Activated naive CD4-positive, alpha-beta T cell treated with anti-CD3 and anti-CD28 coated beads, Interleukin-2, amount 10 ng/mL, durations not matched to agents 7 days and 5 days (primary cell): ENCODE results near the gene PTPRE.
A peak's percentile ranks its signal among the peaks of the same experiment; 100 is the strongest.
"Not testable (repeated sequence)": the region's sequence is repeated elsewhere in the genome, so short reads cannot be mapped to it uniquely, and the experiment has no call there.

Experiments used
- CTCF ChIA-PET: fragments of 350-600 bp; sonication (Branson Sonifier 250); formaldehyde crosslinking; loops from one replicate; lab custom pipeline; 2021; ENCODE audit warnings: antibody characterized with exemption; lab: Charles Lee
- DNase-seq: peaks from one replicate; pipeline ENCODE4 v3.0.0-alpha.2; 2020
- H3K27ac Mint-ChIP-seq: one replicate; pipeline ENCODE4 v1.8.0; 2021; ENCODE audit warnings: mild to moderate bottlenecking, moderate library complexity, mixed read lengths
- H3K27me3 Mint-ChIP-seq: one replicate; pipeline ENCODE4 v1.8.0; 2021; ENCODE audit warnings: mild to moderate bottlenecking, mixed read lengths
- H3K36me3 Mint-ChIP-seq: one replicate; pipeline ENCODE4 v1.8.0; 2021; ENCODE audit warnings: mixed read lengths
- H3K4me1 Mint-ChIP-seq: one replicate; pipeline ENCODE4 v1.8.0; 2021; ENCODE audit warnings: mixed read lengths
- H3K4me3 Mint-ChIP-seq: one replicate; pipeline ENCODE4 v1.8.0; 2021; ENCODE audit warnings: mild to moderate bottlenecking, moderate library complexity, mixed read lengths
- H3K9me3 Mint-ChIP-seq: one replicate; pipeline ENCODE4 v1.8.0; 2021; ENCODE audit warnings: mixed read lengths

Gene PTPRE

DNA sequence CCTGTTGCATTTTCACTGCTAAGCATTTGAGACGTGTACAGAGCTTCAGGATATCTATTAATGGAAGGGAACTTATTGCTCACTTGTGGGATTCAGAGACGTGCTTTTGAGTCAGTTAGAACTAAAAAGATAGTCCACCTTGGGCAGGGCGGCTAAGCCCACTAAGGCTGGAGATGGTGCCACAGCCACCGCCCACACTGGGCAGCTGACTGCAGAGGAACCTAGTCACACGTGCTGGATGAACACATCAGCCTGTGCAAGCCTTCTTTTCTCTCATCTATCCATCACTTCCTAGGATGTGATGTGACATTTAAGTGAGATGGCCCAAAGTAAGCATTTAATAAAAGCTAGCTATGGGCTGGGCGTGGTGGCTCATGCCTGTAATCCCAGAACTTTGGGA, 78.0 kb downstream of the PTPRE start:
- DNase-seq, result no peak
- H3K4me1 Mint-ChIP-seq, result peaks cover 11% of the 10 kb centered on the region
- no peaks in the 10 kb centered on the region for H3K36me3 Mint-ChIP-seq
- CTCF ChIA-PET, result interaction anchor here (1.7 kb wide), 1 partner anchor 27 kb away, joined by 8 read pairs; no protein-coding TSS in a partner anchor
- no peak overlapping the region for H3K27ac Mint-ChIP-seq
- no peak overlapping the region for H3K4me3 Mint-ChIP-seq
- peaks cover 5% of the 10 kb centered on the region for H3K9me3 Mint-ChIP-seq
- H3K27me3 Mint-ChIP-seq, result peaks cover 4% of the 10 kb centered on the region

DNA sequence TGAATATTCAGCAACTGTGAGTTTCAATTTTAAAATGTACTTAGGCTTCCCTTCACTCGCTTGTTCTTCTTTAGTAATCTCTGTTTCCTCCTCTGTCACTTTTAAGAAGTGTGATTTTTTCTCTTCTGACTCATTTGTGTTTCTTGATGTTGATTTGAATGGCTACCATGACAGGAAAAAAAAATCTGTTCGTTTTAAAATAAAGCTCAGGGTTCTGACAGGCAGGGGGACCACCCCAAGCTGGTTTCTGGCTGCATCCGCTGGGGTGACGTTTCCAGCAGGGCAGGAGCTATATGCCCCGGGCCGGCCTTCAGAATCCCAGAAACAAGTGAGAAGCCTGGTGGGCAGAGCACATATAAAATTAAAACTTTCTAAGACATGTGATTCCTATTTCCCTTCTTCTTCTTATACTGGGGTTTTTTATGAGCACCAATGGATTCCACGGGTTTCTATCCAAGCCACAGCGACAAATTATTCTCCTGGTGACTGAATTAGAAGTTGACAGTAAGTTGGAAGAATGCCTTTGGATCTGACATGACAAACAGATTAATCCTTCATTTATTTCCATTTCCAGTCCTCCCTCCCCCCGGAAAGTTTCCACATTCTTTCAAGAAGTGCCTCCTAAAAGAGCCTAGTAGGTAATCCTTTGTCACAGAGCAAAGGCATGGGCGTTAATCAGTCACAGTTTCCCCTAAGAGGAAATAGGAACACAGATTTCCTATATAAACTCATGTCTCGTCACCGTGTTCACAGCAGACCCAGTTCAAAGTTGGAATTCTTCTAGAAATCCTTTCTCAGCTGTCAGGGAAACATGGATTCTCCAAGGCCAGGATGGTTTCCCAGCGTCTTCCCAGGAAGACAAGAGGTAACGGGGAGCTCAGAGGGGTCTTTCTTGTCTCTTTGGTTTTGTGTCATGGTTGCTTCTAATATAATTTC, 79.9 kb downstream of the PTPRE start:
- Mint-ChIP-seq H3K4me1 (peaks cover 26% of the 10 kb centered on the region), H3K27me3 (peaks cover 4% of the 10 kb centered on the region), H3K27ac (no peak overlapping the region), H3K36me3 (no peaks in the 10 kb centered on the region), H3K9me3 (peaks cover 1% of the 10 kb centered on the region), H3K4me3 (no peak overlapping the region)
- CTCF ChIA-PET, result no interaction called here
- no peak for DNase-seq

DNA sequence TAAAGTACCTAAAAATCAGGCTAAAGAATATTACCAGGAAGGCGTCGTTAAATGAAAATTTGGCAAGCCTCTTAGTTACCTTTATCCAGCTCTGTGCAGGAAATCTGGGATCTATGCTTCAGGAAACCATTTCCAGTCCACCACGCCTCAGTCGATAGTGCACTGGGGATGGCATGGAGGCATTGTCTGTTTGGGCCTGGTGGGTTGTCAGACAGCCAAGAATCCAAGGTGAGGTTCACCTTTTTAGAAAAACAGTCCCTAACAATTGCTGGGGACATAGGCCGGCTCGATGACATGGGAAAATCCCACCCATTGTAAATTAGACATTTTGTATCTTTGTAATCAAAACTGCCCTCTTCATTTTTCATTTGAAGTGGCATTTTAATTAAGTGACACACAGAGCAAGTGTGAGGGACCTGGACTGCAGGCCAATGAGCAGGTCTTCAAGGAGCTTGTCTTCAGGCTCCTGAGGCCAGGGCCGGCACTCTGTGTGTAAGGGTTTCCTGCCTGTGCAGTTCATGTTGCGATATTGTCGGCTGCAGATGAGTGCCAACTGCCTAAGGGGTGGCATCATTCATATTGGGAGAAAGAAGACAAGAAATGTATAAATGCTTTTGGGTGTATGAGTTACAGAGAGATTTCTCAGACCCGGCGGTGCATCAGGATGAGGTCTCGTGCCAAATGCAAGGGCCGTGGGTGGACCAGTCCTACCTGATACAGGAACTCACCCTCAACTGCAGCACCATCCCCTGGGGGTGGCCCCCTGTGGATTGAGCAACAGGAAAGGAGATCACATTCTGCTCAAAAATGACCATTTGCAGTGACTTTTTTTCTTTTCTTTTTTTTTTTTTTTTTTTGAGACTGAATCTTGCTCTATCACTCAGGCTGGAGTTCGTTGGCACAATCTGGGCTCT, 80.8 kb downstream of the PTPRE start:
- peaks cover 27% of the 10 kb centered on the region for H3K4me1 Mint-ChIP-seq
- peaks cover 4% of the 10 kb centered on the region for H3K27me3 Mint-ChIP-seq
- H3K4me3 Mint-ChIP-seq, result no peak overlapping the region
- H3K36me3 Mint-ChIP-seq, result no peaks in the 10 kb centered on the region
- no peak for DNase-seq
- H3K27ac Mint-ChIP-seq, result no peak overlapping the region
- CTCF ChIA-PET, result no interaction called here
- H3K9me3 Mint-ChIP-seq, result peaks cover 1% of the 10 kb centered on the region

DNA sequence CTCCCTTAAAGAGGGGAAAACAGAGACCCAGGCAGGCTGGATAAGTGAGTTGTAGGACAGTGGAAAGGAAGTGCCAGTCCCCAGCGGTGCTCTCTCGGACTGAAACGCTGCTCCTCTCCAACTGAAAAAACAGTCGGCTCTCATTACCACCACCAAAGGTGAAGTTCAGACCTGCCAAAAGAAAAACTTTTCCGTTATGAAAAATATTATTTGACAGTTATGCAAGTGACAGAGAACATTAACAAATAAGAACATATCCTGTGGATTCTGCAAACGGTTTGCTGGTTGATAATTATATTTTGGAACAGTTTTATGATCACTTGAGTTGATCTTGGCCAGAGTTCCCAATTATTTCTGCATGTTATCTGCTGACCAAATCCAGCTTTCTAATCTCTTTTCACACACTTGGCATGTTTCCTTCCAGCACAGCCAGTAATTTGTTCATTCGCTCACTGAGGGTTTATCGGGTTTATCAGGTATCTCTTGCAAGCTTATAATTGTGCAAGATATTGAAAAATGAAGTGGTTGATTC, 82.6 kb downstream of the PTPRE start:
- peaks cover 19% of the 10 kb centered on the region for H3K4me1 Mint-ChIP-seq
- H3K4me3 Mint-ChIP-seq, result no peak overlapping the region
- no peaks in the 10 kb centered on the region for H3K36me3 Mint-ChIP-seq
- no peak for DNase-seq
- H3K27ac Mint-ChIP-seq, result no peak overlapping the region
- peaks cover 1% of the 10 kb centered on the region for H3K9me3 Mint-ChIP-seq
- CTCF ChIA-PET, result no interaction called here
- no peaks in the 10 kb centered on the region for H3K27me3 Mint-ChIP-seq

DNA sequence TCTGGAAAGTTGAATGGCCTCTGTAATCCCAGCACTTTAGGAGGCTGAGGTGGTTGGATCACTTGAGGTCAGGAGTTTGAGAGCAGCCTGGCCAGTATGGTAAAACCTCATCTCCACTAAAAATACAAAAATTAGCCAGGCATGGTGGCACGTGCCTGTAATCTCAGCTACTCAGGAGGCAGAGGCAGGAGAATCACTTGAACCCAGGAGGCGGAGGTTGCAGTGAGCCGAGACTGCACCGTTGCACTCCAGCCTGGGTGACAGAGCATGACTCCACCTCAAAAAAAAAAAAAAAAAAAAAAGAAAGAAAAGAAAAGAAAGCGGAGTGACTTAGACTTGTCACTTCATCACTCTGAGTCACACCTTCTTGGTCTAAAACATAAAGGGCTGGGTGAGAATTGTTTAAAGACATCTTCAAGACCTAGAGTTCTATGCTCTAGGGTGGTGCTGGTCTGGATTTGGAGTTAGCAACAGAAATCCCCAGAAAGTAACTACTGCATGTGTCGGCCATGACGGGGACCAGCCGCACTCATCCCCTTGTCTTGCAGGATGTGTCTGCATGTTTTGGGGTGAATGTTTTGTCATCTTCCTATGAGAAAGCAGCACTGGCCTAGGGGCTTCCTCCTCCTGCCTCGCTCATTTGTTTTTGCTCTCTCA, 83.4 kb downstream of the PTPRE start:
- Mint-ChIP-seq H3K27ac (peak overlapping the region; percentile 35), H3K4me1 (peaks cover 19% of the 10 kb centered on the region)
- H3K27me3 Mint-ChIP-seq, H3K36me3 Mint-ChIP-seq, H3K4me3 Mint-ChIP-seq, DNase-seq, CTCF ChIA-PET, H3K9me3 Mint-ChIP-seq: not testable (repeated sequence)

DNA sequence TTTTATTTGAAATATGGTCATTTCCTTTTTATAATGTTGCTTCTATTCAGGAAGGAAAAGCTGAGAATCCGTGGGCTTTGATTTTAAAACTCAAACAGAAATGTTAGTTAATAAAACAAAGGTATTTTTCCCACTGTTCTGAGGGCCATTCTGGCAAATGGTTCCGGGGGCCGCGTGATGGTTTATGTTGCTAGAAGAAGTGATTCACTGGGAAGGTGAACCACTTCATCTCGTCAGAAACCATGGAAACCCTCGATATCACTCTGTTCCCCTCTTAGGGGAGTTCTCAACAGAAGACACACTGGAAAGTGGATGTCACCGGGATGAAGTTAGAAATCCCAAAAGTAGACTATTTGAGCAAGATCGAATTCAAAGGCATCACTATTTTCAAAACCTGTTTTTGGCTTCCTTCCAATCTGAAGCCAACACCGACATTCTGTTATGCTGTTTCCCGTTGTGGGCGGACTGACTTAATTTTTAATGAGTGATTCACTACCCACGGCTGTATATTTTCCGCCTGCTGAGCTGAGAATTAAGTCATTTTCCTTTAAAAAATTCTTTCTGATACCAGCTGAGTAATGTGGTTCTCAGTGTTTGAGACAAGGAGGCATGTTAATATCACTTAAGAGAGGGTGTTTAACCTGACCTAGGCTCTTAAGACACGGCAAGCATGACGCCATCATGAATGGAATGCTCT, 84.1 kb downstream of the PTPRE start:
- no peak overlapping the region for H3K27ac Mint-ChIP-seq
- H3K4me1 Mint-ChIP-seq, result peaks cover 19% of the 10 kb centered on the region
- CTCF ChIA-PET, result interaction anchor here (1.0 kb wide), 1 partner anchor 20 kb away, joined by 7 read pairs; no protein-coding TSS in a partner anchor
- no peak overlapping the region for H3K4me3 Mint-ChIP-seq
- no peaks in the 10 kb centered on the region for H3K36me3 Mint-ChIP-seq
- H3K9me3 Mint-ChIP-seq, result no peaks in the 10 kb centered on the region
- H3K27me3 Mint-ChIP-seq, result peaks cover 2% of the 10 kb centered on the region
- peak; percentile 34 for DNase-seq

DNA sequence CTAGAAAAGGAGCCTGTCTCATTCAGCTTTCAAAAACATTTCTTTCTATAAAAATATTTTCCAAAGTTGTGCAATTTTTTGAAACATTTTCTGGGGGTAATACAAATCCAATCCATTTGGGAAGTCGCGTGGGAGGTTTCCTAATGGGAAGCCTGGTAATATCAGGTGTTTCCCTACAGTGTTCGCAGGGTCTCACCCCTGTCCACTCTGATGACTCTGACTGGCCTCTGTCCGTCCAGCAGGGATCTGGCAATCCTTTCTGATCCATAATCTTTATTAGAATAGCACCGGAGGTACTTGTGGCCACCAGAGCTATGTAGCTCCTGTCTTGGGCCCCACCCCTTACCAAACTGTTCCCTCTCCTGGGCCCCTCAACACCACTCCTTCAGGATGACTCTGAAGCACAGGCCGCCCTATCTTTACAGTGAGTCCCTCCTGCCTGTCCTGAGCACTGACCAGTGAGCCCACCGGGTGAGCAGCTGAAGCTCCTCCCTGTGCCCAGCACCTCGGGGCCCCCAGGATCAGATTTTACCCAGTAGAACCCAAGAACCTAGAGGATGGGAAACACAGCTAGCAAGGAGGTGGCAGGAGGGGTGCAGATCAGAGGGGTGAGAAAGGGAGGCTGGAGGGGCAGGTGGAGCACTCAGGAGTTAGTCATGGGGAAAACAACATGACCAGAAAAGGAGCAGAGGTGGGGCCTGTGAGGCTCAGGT, 84.8 kb downstream of the PTPRE start:
- Mint-ChIP-seq H3K9me3 (no peaks in the 10 kb centered on the region), H3K27ac (no peak overlapping the region), H3K4me3 (no peak overlapping the region), H3K4me1 (peaks cover 19% of the 10 kb centered on the region), H3K36me3 (no peaks in the 10 kb centered on the region), H3K27me3 (peaks cover 9% of the 10 kb centered on the region)
- CTCF ChIA-PET, result interaction anchor here (0.8 to 1.0 kb wide), 2 partner anchors 16 to 19 kb away, joined by 3 to 7 read pairs; no protein-coding TSS in a partner anchor
- no peak for DNase-seq

DNA sequence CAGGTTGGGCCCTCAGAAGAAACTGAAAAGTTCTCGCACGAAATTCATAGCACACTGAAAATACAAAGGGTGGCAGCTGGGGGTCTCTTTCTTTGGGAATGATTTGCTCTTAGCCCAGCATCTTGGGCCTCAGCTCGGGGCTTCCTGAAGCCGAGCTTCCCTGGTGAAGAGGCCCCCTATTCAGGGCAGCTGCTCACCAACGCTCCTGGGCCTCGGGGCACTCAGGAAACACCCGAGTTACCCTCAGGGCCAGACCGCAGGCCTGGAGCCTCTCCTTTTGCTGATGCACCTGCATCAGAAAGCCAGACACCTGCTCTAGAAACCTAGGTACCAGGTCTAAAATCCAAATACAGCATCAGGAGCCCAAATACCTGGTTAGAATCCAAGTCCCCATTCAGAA, 85.5 kb downstream of the PTPRE start:
- DNase-seq, result no peak
- peaks cover 13% of the 10 kb centered on the region for H3K27me3 Mint-ChIP-seq
- no peaks in the 10 kb centered on the region for H3K36me3 Mint-ChIP-seq
- no peak overlapping the region for H3K27ac Mint-ChIP-seq
- H3K4me1 Mint-ChIP-seq, result peaks cover 19% of the 10 kb centered on the region
- no peaks in the 10 kb centered on the region for H3K9me3 Mint-ChIP-seq
- CTCF ChIA-PET, result interaction anchor here (0.8 kb wide), 1 partner anchor 15 kb away, joined by 3 read pairs; no protein-coding TSS in a partner anchor
- no peak overlapping the region for H3K4me3 Mint-ChIP-seq

DNA sequence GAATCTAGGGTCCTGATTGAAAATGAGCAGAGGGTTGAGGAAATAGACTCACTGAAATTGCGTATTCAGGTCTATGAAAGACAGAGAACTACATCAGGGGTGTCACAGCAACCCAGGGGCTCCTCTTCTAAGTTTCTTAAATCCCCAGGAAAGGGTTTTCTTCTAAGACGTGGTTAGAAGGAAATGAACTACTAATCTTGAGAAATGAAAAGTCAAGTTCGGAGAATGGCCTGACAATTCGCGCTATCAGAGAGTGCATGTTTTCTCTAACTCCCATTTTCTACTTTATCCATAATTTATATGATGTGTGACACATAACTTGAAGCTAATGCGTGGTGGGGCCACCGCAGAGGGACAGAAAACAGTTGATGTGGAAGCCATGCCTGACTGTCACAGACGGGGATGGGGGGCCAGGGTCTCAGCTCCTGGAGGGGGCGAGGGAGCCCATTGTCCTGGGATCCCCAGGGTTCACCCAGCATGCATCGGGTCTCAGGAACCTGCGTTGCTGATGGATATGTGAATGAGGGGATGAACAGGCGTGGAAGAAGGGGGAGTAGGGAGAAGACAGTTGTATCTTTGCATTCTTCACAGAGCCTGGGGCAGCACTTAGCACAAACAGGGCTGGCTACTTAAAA, 86.3 kb downstream of the PTPRE start:
- H3K36me3 Mint-ChIP-seq, result no peaks in the 10 kb centered on the region
- H3K4me3 Mint-ChIP-seq, result no peak overlapping the region
- no peak for DNase-seq
- CTCF ChIA-PET, result interaction anchor here (1.0 kb wide), 1 partner anchor 16 kb away, joined by 3 read pairs; no protein-coding TSS in a partner anchor
- no peaks in the 10 kb centered on the region for H3K9me3 Mint-ChIP-seq
- H3K27ac Mint-ChIP-seq, result no peak overlapping the region
- H3K4me1 Mint-ChIP-seq, result peaks cover 19% of the 10 kb centered on the region
- H3K27me3 Mint-ChIP-seq, result peaks cover 16% of the 10 kb centered on the region

DNA sequence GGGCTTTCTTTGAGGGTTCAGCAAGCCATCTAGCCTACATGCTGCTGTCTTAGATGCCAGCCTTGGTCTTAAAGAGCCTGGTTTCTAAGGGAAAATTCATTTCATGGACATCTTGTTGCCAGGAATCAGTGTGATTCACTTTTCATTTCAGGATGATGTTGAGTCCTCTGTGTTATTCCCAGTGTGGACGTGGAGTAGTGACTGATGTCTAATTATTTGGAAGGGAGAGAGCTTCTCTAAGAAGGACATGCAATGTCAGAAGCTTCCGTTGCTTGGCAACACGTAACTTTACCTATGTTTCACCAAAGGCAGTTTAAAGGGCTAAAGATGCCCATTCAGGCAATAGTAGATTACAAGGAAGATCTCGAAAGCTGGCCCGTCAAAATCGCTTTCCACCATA, 89.0 kb downstream of the PTPRE start:
- peaks cover 10% of the 10 kb centered on the region for H3K4me1 Mint-ChIP-seq
- H3K9me3 Mint-ChIP-seq, result no peaks in the 10 kb centered on the region
- no peak for DNase-seq
- CTCF ChIA-PET, result interaction anchor here (1.0 kb wide), 1 partner anchor 16 kb away, joined by 3 read pairs; no protein-coding TSS in a partner anchor
- no peak overlapping the region for H3K27ac Mint-ChIP-seq
- H3K36me3 Mint-ChIP-seq, result no peaks in the 10 kb centered on the region
- H3K4me3 Mint-ChIP-seq, result no peak overlapping the region
- peaks cover 37% of the 10 kb centered on the region for H3K27me3 Mint-ChIP-seq

DNA sequence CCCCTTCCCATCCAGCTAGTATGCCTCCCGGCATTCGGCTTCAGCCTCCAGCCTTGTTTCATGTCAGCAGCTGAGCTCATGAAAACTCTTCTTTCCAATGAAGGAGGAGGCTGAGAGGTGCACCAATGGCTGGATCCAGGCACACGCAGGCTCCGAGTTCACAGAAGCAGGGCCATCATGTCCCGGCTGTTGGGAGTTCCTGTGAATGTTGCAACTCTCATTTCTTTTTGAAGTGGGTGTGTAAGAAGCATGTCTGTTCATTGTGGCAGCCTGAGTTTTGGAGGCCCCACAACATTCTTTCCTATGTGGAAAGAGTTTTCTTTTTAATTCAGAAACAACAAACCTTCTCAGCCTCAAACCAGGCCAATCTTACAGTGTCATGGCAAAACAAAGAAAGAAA, 89.7 kb downstream of the PTPRE start:
- no peaks in the 10 kb centered on the region for H3K9me3 Mint-ChIP-seq
- no peaks in the 10 kb centered on the region for H3K36me3 Mint-ChIP-seq
- H3K27ac Mint-ChIP-seq, result no peak overlapping the region
- DNase-seq, result no peak
- CTCF ChIA-PET, result interaction anchor here (1.0 to 1.1 kb wide), 2 partner anchors 13 to 15 kb away, joined by 3 read pairs; no protein-coding TSS in a partner anchor
- peaks cover 4% of the 10 kb centered on the region for H3K4me1 Mint-ChIP-seq
- no peak overlapping the region for H3K4me3 Mint-ChIP-seq
- H3K27me3 Mint-ChIP-seq, result peaks cover 41% of the 10 kb centered on the region

DNA sequence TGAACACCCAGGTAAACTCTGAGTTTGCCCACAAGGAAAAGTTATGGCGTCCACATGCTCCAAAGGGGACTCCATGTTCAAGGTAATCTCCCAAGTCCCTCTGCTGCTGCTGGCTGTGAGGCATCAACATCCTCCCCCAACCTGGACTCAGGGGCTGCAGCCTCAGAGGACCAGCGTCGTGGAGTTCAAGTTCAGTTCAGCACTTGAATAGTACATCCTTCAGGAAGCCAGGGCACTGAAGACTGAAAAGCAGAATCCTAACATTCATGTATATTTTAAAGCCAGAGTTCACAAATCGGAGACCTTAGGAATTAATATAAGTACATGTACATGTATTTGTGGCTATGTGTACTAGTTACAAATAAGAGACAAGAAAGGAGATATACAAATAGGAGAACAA, 90.4 kb downstream of the PTPRE start:
- H3K9me3 Mint-ChIP-seq, result no peaks in the 10 kb centered on the region
- H3K27me3 Mint-ChIP-seq, result peaks cover 48% of the 10 kb centered on the region
- no peaks in the 10 kb centered on the region for H3K4me1 Mint-ChIP-seq
- CTCF ChIA-PET, result interaction anchor here (1.1 kb wide), 1 partner anchor 12 kb away, joined by 3 read pairs; no protein-coding TSS in a partner anchor
- H3K4me3 Mint-ChIP-seq, result no peak overlapping the region
- DNase-seq, result no peak
- H3K27ac Mint-ChIP-seq, result no peak overlapping the region
- H3K36me3 Mint-ChIP-seq, result no peaks in the 10 kb centered on the region
